HepG2 (cell line): ENCODE measurements around the gene BIRC6. TPM values are rescaled to one million over a fixed set of nuclear protein-coding genes. Genes with fewer than 3 reads are reported as not detected.
A peak's percentile ranks its signal among the peaks of the same experiment; 100 is the strongest.

Experiments used
- AGO2 ChIP-seq: fragments of 200-400 bp; formaldehyde crosslinking; optimal IDR thresholded peaks from 2 replicates; pipeline ENCODE3; 2017; ENCODE audit warnings: mild to moderate bottlenecking, low read depth, low read length, moderate library complexity
- CREBL2 ChIP-seq: sonication (generic); formaldehyde crosslinking; IDR thresholded peaks from 2 replicates; pipeline ENCODE4 v1.8.1; 2023; ENCODE audit warnings: missing genetic modification reagents, mild to moderate bottlenecking, borderline replicate concordance
- DRAP1 ChIP-seq: IDR thresholded peaks from 2 replicates; pipeline ENCODE4 v1.6.1; 2016; ENCODE audit warnings: missing genetic modification reagents, missing compliant biosample characterization
- EZH2 ChIP-seq: conservative IDR thresholded peaks from 2 replicates; pipeline ENCODE4 v1.6.1; 2012; ENCODE audit warnings: mild to moderate bottlenecking, low read depth, low read length, moderate library complexity
- GATAD1 ChIP-seq: IDR thresholded peaks from 2 replicates; pipeline ENCODE4 v1.6.1; 2016; ENCODE audit warnings: missing genetic modification reagents, missing compliant biosample characterization
- GMEB2 ChIP-seq: IDR thresholded peaks from 2 replicates; pipeline ENCODE4 v1.6.1; 2016; ENCODE audit warnings: missing biosample characterization, missing genetic modification reagents, low read depth
- HNRNPK ChIP-seq: fragments of 200-400 bp; formaldehyde crosslinking; IDR thresholded peaks from 2 replicates; pipeline ENCODE4 v1.6.1; 2018; ENCODE audit warnings: low read length, low read depth, moderate library complexity, mild to moderate bottlenecking; ENCODE audit not compliant: poor library complexity, severe bottlenecking
- HOXA5 ChIP-seq: sonication (generic); formaldehyde crosslinking; IDR thresholded peaks from 2 replicates; pipeline ENCODE4 v1.4.0; 2020; ENCODE audit warnings: missing genetic modification reagents
- KDM5B ChIP-seq: sonication (generic); formaldehyde crosslinking; IDR thresholded peaks from 2 replicates; pipeline ENCODE4 v1.4.0; 2020; ENCODE audit warnings: missing genetic modification reagents, mild to moderate bottlenecking, borderline replicate concordance
- NR2F6 ChIP-seq, 2 experiments: IDR thresholded peaks; 2 replicates each; pipeline ENCODE4 v1.6.1; 2016; ENCODE audit warnings: antibody characterized with exemption in 1 of 2, mild to moderate bottlenecking in 1 of 2
- POLR2A ChIP-seq, 2 experiments: IDR thresholded peaks; 2 replicates each; pipeline ENCODE4 v1.6.1; 2011; ENCODE audit warnings: low read depth in 2 of 2, low read length in 2 of 2, mild to moderate bottlenecking in 1 of 2, moderate library complexity in 1 of 2; ENCODE audit not compliant: insufficient read depth in 1 of 2
- RAD21 ChIP-seq: fragments of 450-650 bp; formaldehyde crosslinking; IDR thresholded peaks from 2 replicates; pipeline ENCODE4 v1.5.0; 2020; ENCODE audit warnings: mild to moderate bottlenecking
- SMAD3 ChIP-seq: sonication (generic); formaldehyde crosslinking; IDR thresholded peaks from 2 replicates; pipeline ENCODE4 v1.4.0; 2020; ENCODE audit warnings: missing genetic modification reagents
- TBL1XR1 ChIP-seq: fragments of 150-350 bp; IDR thresholded peaks from 2 replicates; pipeline ENCODE4 v1.6.1; 2014; ENCODE audit warnings: borderline replicate concordance, low read length; ENCODE audit not compliant: partially characterized antibody
- TBP ChIP-seq: sonication (generic); formaldehyde crosslinking; IDR thresholded peaks from 2 replicates; pipeline ENCODE4 v1.5.0; 2020; ENCODE audit warnings: missing genetic modification reagents
- TSC22D2 ChIP-seq: sonication (generic); formaldehyde crosslinking; IDR thresholded peaks from 2 replicates; pipeline ENCODE4 v1.5.1; 2020; ENCODE audit warnings: missing genetic modification reagents, mild to moderate bottlenecking, borderline replicate concordance
- ZBTB34 ChIP-seq: sonication (generic); formaldehyde crosslinking; IDR thresholded peaks from 2 replicates; pipeline ENCODE4 v1.8.0; 2022; ENCODE audit warnings: mild to moderate bottlenecking, missing genetic modification reagents
- ZBTB37 ChIP-seq: sonication (generic); formaldehyde crosslinking; IDR thresholded peaks from 2 replicates; pipeline ENCODE4 v1.4.0; 2020; ENCODE audit warnings: mild to moderate bottlenecking, missing genetic modification reagents
- ZFP36L2 ChIP-seq: sonication (generic); formaldehyde crosslinking; IDR thresholded peaks from 2 replicates; pipeline ENCODE4 v1.4.0; 2020; ENCODE audit warnings: missing genetic modification reagents
- ZNF101 ChIP-seq: sonication (generic); formaldehyde crosslinking; IDR thresholded peaks from 2 replicates; pipeline ENCODE4 v1.4.0; 2020; ENCODE audit warnings: mild to moderate bottlenecking, low read depth, missing genetic modification reagents, borderline replicate concordance
- ZNF230 ChIP-seq: sonication (generic); formaldehyde crosslinking; IDR thresholded peaks from 2 replicates; pipeline ENCODE4 v1.4.0; 2020; ENCODE audit warnings: mild to moderate bottlenecking, missing genetic modification reagents
- ZNF619 ChIP-seq: sonication (generic); formaldehyde crosslinking; IDR thresholded peaks from 2 replicates; pipeline ENCODE4 v1.4.0; 2020; ENCODE audit warnings: mild to moderate bottlenecking, missing genetic modification reagents
- ZNF674 ChIP-seq: sonication (generic); formaldehyde crosslinking; IDR thresholded peaks from 2 replicates; pipeline ENCODE4 v1.5.0; 2020; ENCODE audit warnings: low read depth, mild to moderate bottlenecking, missing genetic modification reagents
- ZNF740 ChIP-seq: sonication (generic); formaldehyde crosslinking; IDR thresholded peaks from 2 replicates; pipeline ENCODE4 v1.4.0; 2020; ENCODE audit warnings: missing genetic modification reagents
- ZNF850 ChIP-seq: sonication (generic); formaldehyde crosslinking; conservative IDR thresholded peaks from 2 replicates; pipeline ENCODE4 v1.9.0; 2021; ENCODE audit warnings: mild to moderate bottlenecking, missing genetic modification reagents
- ZNF878 ChIP-seq: sonication (generic); formaldehyde crosslinking; IDR thresholded peaks from 2 replicates; pipeline ENCODE4 v1.8.1; 2023; ENCODE audit warnings: mild to moderate bottlenecking, missing genetic modification reagents, moderate library complexity
- polyA plus RNA-seq, 8 experiments: library from polyadenylated mRNA; depleted of rRNA in 3 of 8; stranded (reverse) in 7 of 8; unstranded in 1 of 8; fragments of >200 nt; fragmentation: Illumina TruSeq in 4 of 8; extraction: Trizol in 4 of 8; gene quantifications; 2 replicates each; pipeline versions ENCODE4 v1.2.1 to v1.2.3, GENCODE V29; 2011 to 2016; ENCODE audit warnings: low read depth in 4 of 8, missing spikeins in 1 of 8, mixed read lengths in 1 of 8; ENCODE audit not compliant: insufficient read depth in 1 of 8
- total RNA-seq, 5 experiments: library from RNA; depleted of rRNA; stranded (reverse); fragments of >200 nt; fragmentation: Illumina TruSeq; extraction: Trizol; gene quantifications; 2 replicates each; pipeline ENCODE4 v1.2.3, GENCODE V29; 2016; ENCODE audit warnings: low read depth in 1 of 5

Gene BIRC6
- total and polyA plus RNA-seq, 2 of the 13 experiments (the other 11 are each of a cell fraction or from before 2014, with no cell fraction given), result 65.6 to 120 TPM

- TF ChIP-seq ZNF850 (CRISPR knock-in tag), result peak; percentile 81; the same call in 1 of the 2 replicates
- TF ChIP-seq KDM5B (CRISPR knock-in tag), result peak; percentile 97
- TF ChIP-seq ZNF878, result peak; percentile 80; the same call in 1 of the 2 replicates
- peak; percentile 72; the same call in 1 of the 2 replicates for TF ChIP-seq ZBTB37 (CRISPR knock-in tag)
- peak; percentile 85; the same call in 1 of the 2 replicates for TF ChIP-seq ZNF619
- peak; percentile 94 for TF ChIP-seq HOXA5 (CRISPR knock-in tag)
- peak; percentile 85 for TF ChIP-seq ZNF230 (CRISPR knock-in tag)
- TF ChIP-seq ZFP36L2 (CRISPR knock-in tag), result no peak
- TF ChIP-seq ZNF101 (CRISPR knock-in tag), result no peak
- peak; percentile 94 for TF ChIP-seq CREBL2 (CRISPR knock-in tag)
- no peak for TF ChIP-seq TBL1XR1
- peak; percentile 82 for TF ChIP-seq RAD21 (CRISPR knock-in tag)
- TF ChIP-seq HNRNPK, result no peak
- TF ChIP-seq GATAD1 (CRISPR knock-in tag), result peak; percentile 89
- TF ChIP-seq TSC22D2 (CRISPR knock-in tag), result peak; percentile 71
- peak; percentile 97 for TF ChIP-seq GMEB2
- TF ChIP-seq AGO2, result peak; percentile 97
- peak; percentile 68 for TF ChIP-seq ZBTB34 (CRISPR knock-in tag)
- peak; percentile 82 for TF ChIP-seq DRAP1
- no peak for TF ChIP-seq EZH2
- TF ChIP-seq NR2F6 (IDR thresholded peaks at IDR 0.05), result no peak
- peak; percentile 69 for TF ChIP-seq NR2F6 (CRISPR knock-in tag; IDR thresholded peaks at IDR 0.05)
- peak; percentile 20; the same call in 1 of the 2 replicates for TF ChIP-seq ZNF740 (CRISPR knock-in tag)
- peak; percentile 67; the same call in 1 of the 2 replicates for TF ChIP-seq ZNF674 (CRISPR knock-in tag)
- TF ChIP-seq POLR2A (IDR thresholded peaks at IDR 0.05; ENCODE audit: insufficient read depth in 1 of 2, low read depth in 2 of 2, low read length in 2 of 2), result peak; percentile 97 to 98
- TF ChIP-seq TBP, result 0 out of 2 replicates have a peak, but pooled peaks have one; percentile 22
- peak; percentile 39; the same call in 1 of the 2 replicates for TF ChIP-seq SMAD3 (CRISPR knock-in tag)
Measured at GRCh38 chr2:32356681-32357317, at the start of gene BIRC6 (continued).
